H9 (cell line): ENCODE data around the gene SNCB. TPM values are rescaled to one million over a fixed set of nuclear protein-coding genes. Genes with fewer than 3 reads are reported as not detected.

Experiments
- DNase-seq: peaks from one replicate; pipeline ENCODE4 v3.0.0-alpha.2; 2017
- H2AFZ ChIP-seq: one replicate; pipeline ENCODE4 v1.6.1; 2013; ENCODE audit warnings: mild to moderate bottlenecking, low read length, control low read depth, moderate library complexity
- H2AK5ac ChIP-seq: 2 replicates; pipeline ENCODE4 v1.6.1; 2013; ENCODE audit warnings: low read length, control low read depth, mixed read lengths; ENCODE audit not compliant: insufficient read length
- H2BK120ac ChIP-seq: one replicate; pipeline ENCODE4 v1.6.1; 2013; ENCODE audit warnings: low read depth, mild to moderate bottlenecking, low read length, control low read depth, inconsistent platforms; ENCODE audit not compliant: poor library complexity, severe bottlenecking
- H2BK12ac ChIP-seq: 2 replicates; pipeline ENCODE4 v1.6.1; 2013; ENCODE audit warnings: low read length, control low read depth, mixed read lengths, low read depth; ENCODE audit not compliant: insufficient read length
- H2BK15ac ChIP-seq: 2 replicates; pipeline ENCODE4 v1.6.1; 2013; ENCODE audit warnings: low read depth, low read length, control low read depth
- H2BK20ac ChIP-seq: one replicate; pipeline ENCODE4 v1.6.1; 2013; ENCODE audit warnings: low read depth, mild to moderate bottlenecking, low read length, control low read depth, inconsistent platforms; ENCODE audit not compliant: poor library complexity, severe bottlenecking
- H2BK5ac ChIP-seq: 2 replicates; pipeline ENCODE4 v1.6.1; 2013; ENCODE audit warnings: low read length, control low read depth, mixed read lengths; ENCODE audit not compliant: insufficient read length
- H3K14ac ChIP-seq: 2 replicates; pipeline ENCODE4 v1.6.1; 2013; ENCODE audit warnings: low read length, control low read depth; ENCODE audit not compliant: insufficient read depth
- H3K18ac ChIP-seq: 2 replicates; pipeline ENCODE4 v1.6.1; 2013; ENCODE audit warnings: low read depth, mild to moderate bottlenecking, mixed read lengths, low read length, control low read depth; ENCODE audit not compliant: insufficient read length
- H3K23ac ChIP-seq: 2 replicates; pipeline ENCODE4 v1.6.1; 2013; ENCODE audit warnings: low read length, control low read depth, mixed read lengths, low read depth; ENCODE audit not compliant: insufficient read length
- H3K23me2 ChIP-seq: 2 replicates; pipeline ENCODE4 v1.6.1; 2013; ENCODE audit warnings: low read depth, mild to moderate bottlenecking, mixed read lengths, low read length, control low read depth; ENCODE audit not compliant: insufficient read length, poor library complexity, severe bottlenecking
- H3K27ac ChIP-seq: 2 replicates; pipeline ENCODE4 v1.5.1; 2013; ENCODE audit warnings: low read length, control low read depth, mixed read lengths, low read depth; ENCODE audit not compliant: insufficient read length
- H3K27me3 ChIP-seq: 2 replicates; pipeline ENCODE4 v1.6.1; 2013; ENCODE audit warnings: low read length, control low read depth, inconsistent platforms; ENCODE audit not compliant: insufficient read depth
- H3K4ac ChIP-seq: 2 replicates; pipeline ENCODE4 v1.6.1; 2013; ENCODE audit warnings: low read depth, mild to moderate bottlenecking, control low read depth, inconsistent platforms, low read length, moderate library complexity
- H3K4me1 ChIP-seq: 2 replicates; pipeline ENCODE4 v1.6.1; 2013; ENCODE audit warnings: low read length, control low read depth, inconsistent platforms; ENCODE audit not compliant: insufficient read depth
- H3K4me2 ChIP-seq: 2 replicates; pipeline ENCODE4 v1.6.1; 2013; ENCODE audit warnings: low read length, control low read depth, mixed read lengths; ENCODE audit not compliant: insufficient read length, insufficient read depth
- H3K56ac ChIP-seq: 2 replicates; pipeline ENCODE4 v1.6.1; 2013; ENCODE audit warnings: low read depth, mild to moderate bottlenecking, mixed read lengths, low read length, control low read depth; ENCODE audit not compliant: insufficient read length
- H3K79me1 ChIP-seq: 2 replicates; pipeline ENCODE4 v1.6.1; 2013; ENCODE audit warnings: low read depth, mild to moderate bottlenecking, moderate library complexity, low read length, control low read depth, inconsistent platforms; ENCODE audit not compliant: insufficient read depth, poor library complexity, severe bottlenecking
- H3K79me2 ChIP-seq: 2 replicates; pipeline ENCODE4 v1.6.1; 2013; ENCODE audit warnings: low read length, control low read depth, inconsistent platforms; ENCODE audit not compliant: insufficient read depth
- H3K9ac ChIP-seq: 2 replicates; pipeline ENCODE4 v1.6.1; 2013; ENCODE audit warnings: low read length, control low read depth, mixed read lengths; ENCODE audit not compliant: insufficient read length; ENCODE audit errors: extremely low read depth
- H3K9me3 ChIP-seq: one replicate; pipeline ENCODE4 v1.6.1; 2013; ENCODE audit warnings: low read depth, low read length, inconsistent platforms; ENCODE audit not compliant: control insufficient read depth
- H3T11ph ChIP-seq: one replicate; pipeline ENCODE4 v1.6.1; 2013; ENCODE audit warnings: mild to moderate bottlenecking, low read length, control low read depth, inconsistent platforms
- H4K20me1 ChIP-seq: one replicate; pipeline ENCODE4 v1.6.1; 2013; ENCODE audit not compliant: control insufficient read depth, insufficient read length, insufficient read depth
- H4K5ac ChIP-seq: 2 replicates; pipeline ENCODE4 v1.6.1; 2013; ENCODE audit warnings: low read depth, mild to moderate bottlenecking, mixed read lengths, low read length, control low read depth; ENCODE audit not compliant: insufficient read length
- H4K8ac ChIP-seq: replicated peaks from 2 replicates; pipeline ENCODE4 v1.6.1; 2013; ENCODE audit warnings: low read length, control low read depth, mixed read lengths, low read depth; ENCODE audit not compliant: insufficient read length
- H4K91ac ChIP-seq: 2 replicates; pipeline ENCODE4 v1.6.1; 2013; ENCODE audit warnings: low read depth, mild to moderate bottlenecking, moderate library complexity, mixed read lengths, low read length, control low read depth; ENCODE audit not compliant: insufficient read length
- H3K27ac Mint-ChIP-seq, 3 experiments: 2 replicates in 2 of 3; 3 replicates in 1 of 3; pipeline ENCODE4 v1.8.0; 2020 to 2021; ENCODE audit warnings: mixed read lengths in 3 of 3, mild to moderate bottlenecking in 1 of 3, moderate library complexity in 1 of 3
- H3K27me3 Mint-ChIP-seq: 2 replicates; pipeline ENCODE4 v1.8.0; 2021; ENCODE audit warnings: low read depth, mild to moderate bottlenecking, moderate library complexity, mixed read lengths
- H3K36me3 Mint-ChIP-seq, 3 experiments: 2 replicates in 2 of 3; 3 replicates in 1 of 3; pipeline ENCODE4 v1.8.0; 2020 to 2021; ENCODE audit warnings: low read depth in 3 of 3, mixed read lengths in 3 of 3; ENCODE audit not compliant: insufficient read depth in 1 of 3
- H3K4me1 Mint-ChIP-seq, 2 experiments: 2 replicates each; pipeline ENCODE4 v1.8.0; 2020; ENCODE audit warnings: mixed read lengths in 2 of 2
- H3K4me3 Mint-ChIP-seq, 2 experiments: 2 replicates in 1 of 2; 3 replicates in 1 of 2; pipeline ENCODE4 v1.8.0; 2020 to 2021; ENCODE audit warnings: mild to moderate bottlenecking in 2 of 2, mixed read lengths in 2 of 2, moderate library complexity in 1 of 2
- H3K9me3 Mint-ChIP-seq, 2 experiments: 2 replicates in 1 of 2; 3 replicates in 1 of 2; pipeline ENCODE4 v1.8.0; 2020; ENCODE audit warnings: mild to moderate bottlenecking in 2 of 2, mixed read lengths in 2 of 2, moderate library complexity in 1 of 2
- CTCF ChIP-seq: fragments of 200-600 bp; sonication (generic); conservative IDR thresholded peaks from 3 replicates; pipeline ENCODE4 v1.8.0; 2021; ENCODE audit warnings: antibody characterized with exemption, mild to moderate bottlenecking
- WGBS: extraction: QIAGEN DNeasy Blood & Tissue Kit; methylation state at CpG from one replicate; pipeline ENCODE4 v1.1.7; 2013; ENCODE audit warnings: missing lambda C conversion rate, low lambda C conversion rate, mixed read lengths; ENCODE audit not compliant: insufficient read length; ENCODE audit errors: extremely low coverage; 5-methylcytosine and 5-hydroxymethylcytosine counted together
- total RNA-seq: library from RNA; stranded (reverse); gene quantifications from 2 replicates; pipeline ENCODE4 v1.2.1, GENCODE V29; 2021

The SNCB gene
- total RNA-seq, 1 experiment from 2014 or later = 3.5 TPM

- no peak overlapping the region for H3T11ph ChIP-seq
- H2BK15ac ChIP-seq = no peak overlapping the region
- H3K27ac ChIP-seq = no peak overlapping the region
- no peak overlapping the region for H2AK5ac ChIP-seq
- peaks cover 4% of the 10 kb centered on the region; the same call in 1 of the 2 replicates for H3K4me1 ChIP-seq
- no peak overlapping the region for H4K8ac ChIP-seq
- no peak for TF ChIP-seq CTCF
- H3K14ac ChIP-seq = no peak overlapping the region
- WGBS = no CpG with 5 or more reads among the region's 17 CpGs
- H3K4me2 ChIP-seq = no peak overlapping the region
- H3K18ac ChIP-seq = no peak overlapping the region
- no peak overlapping the region for H3K4me3 Mint-ChIP-seq
- no peak overlapping the region for H2BK20ac ChIP-seq
- H3K27me3 Mint-ChIP-seq = peaks cover 7% of the 10 kb centered on the region
- no peak overlapping the region for H4K5ac ChIP-seq
- H2AFZ ChIP-seq = no peak overlapping the region
- no peak overlapping the region for H3K56ac ChIP-seq
- no peaks in the 10 kb centered on the region for H4K20me1 ChIP-seq
- no peak for DNase-seq
- H3K79me2 ChIP-seq = no peaks in the 10 kb centered on the region
- H3K4me1 Mint-ChIP-seq = peaks cover 26 to 43% of the 10 kb centered on the region in 2 experiments
- H3K9ac ChIP-seq = no peak overlapping the region
- no peaks in the 10 kb centered on the region for H3K27me3 ChIP-seq
- no peak overlapping the region for H3K23ac ChIP-seq
- H3K23me2 ChIP-seq = no peaks in the 10 kb centered on the region
- H2BK120ac ChIP-seq = no peak overlapping the region
- H2BK12ac ChIP-seq = no peak overlapping the region
- no peak overlapping the region for H3K4ac ChIP-seq
- no peaks in the 10 kb centered on the region for H3K9me3 Mint-ChIP-seq
- no peak overlapping the region for H4K91ac ChIP-seq
- no peak overlapping the region for H2BK5ac ChIP-seq
- no peaks in the 10 kb centered on the region for H3K9me3 ChIP-seq
- H3K79me1 ChIP-seq = no peaks in the 10 kb centered on the region
- no peaks in the 10 kb centered on the region for H3K36me3 Mint-ChIP-seq
- H3K27ac Mint-ChIP-seq = no peak overlapping the region
These were observed 44.5 kb upstream of the SNCB start for GRCh38 chr5:176674799-176675198.
